Panc1 (cell line): Measurements from ENCODE around the gene SPATA33.

Experiments
- CTCF ChIP-seq: fragments of 450-650 bp; IDR thresholded peaks from 2 replicates; pipeline ENCODE4 v1.5.1; 2017; ENCODE audit warnings: mild to moderate bottlenecking
- TF ChIP-seq, protein P1 (sequence below), 2 experiments: IDR thresholded peaks; 2 replicates each; pipeline ENCODE4 v1.6.1; 2011 to 2012; ENCODE audit warnings: low read depth in 2 of 2, control low read depth in 1 of 2, low read length in 1 of 2, mild to moderate bottlenecking in 1 of 2, moderate library complexity in 1 of 2; ENCODE audit not compliant: insufficient read depth in 1 of 2

DNA sequence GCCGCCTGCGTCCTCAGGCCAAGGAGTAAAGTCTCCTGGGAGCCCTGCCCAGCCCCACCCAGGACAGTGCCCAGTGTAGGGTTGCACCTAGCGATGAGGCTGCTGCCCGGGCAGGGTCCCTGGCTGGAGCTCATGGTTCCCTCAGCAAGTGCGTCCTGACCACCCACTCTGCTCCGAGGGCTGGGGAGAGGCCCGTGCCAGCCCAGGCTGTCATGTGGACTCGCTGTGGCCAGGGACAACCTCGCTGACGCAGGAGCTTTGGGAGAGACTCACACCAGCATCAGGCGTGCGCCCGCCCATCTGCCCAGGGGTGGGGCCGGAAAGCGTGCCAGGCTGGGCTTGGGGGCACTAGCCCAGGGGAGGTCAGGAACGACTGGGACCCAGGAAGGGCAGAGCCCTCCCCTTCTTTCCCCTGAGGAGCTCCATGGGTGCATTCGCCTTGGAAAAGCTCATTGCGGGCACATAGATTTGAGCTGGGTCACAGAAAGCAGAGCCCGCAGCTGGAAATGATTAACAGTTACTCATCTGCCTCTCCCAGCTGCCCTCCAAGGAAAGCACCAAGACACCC, 24.5 kb upstream of the SPATA33 start:
- TF ChIP-seq, protein P1, sequence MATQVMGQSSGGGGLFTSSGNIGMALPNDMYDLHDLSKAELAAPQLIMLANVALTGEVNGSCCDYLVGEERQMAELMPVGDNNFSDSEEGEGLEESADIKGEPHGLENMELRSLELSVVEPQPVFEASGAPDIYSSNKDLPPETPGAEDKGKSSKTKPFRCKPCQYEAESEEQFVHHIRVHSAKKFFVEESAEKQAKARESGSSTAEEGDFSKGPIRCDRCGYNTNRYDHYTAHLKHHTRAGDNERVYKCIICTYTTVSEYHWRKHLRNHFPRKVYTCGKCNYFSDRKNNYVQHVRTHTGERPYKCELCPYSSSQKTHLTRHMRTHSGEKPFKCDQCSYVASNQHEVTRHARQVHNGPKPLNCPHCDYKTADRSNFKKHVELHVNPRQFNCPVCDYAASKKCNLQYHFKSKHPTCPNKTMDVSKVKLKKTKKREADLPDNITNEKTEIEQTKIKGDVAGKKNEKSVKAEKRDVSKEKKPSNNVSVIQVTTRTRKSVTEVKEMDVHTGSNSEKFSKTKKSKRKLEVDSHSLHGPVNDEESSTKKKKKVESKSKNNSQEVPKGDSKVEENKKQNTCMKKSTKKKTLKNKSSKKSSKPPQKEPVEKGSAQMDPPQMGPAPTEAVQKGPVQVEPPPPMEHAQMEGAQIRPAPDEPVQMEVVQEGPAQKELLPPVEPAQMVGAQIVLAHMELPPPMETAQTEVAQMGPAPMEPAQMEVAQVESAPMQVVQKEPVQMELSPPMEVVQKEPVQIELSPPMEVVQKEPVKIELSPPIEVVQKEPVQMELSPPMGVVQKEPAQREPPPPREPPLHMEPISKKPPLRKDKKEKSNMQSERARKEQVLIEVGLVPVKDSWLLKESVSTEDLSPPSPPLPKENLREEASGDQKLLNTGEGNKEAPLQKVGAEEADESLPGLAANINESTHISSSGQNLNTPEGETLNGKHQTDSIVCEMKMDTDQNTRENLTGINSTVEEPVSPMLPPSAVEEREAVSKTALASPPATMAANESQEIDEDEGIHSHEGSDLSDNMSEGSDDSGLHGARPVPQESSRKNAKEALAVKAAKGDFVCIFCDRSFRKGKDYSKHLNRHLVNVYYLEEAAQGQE (IDR thresholded peaks at IDR 0.05; ENCODE audit: insufficient read depth in 1 of 2, low read depth in 2 of 2, low read length in 1 of 2): no peak
- TF ChIP-seq CTCF: no peak
